ENCODE results near the gene SEMA3D.

DNA sequence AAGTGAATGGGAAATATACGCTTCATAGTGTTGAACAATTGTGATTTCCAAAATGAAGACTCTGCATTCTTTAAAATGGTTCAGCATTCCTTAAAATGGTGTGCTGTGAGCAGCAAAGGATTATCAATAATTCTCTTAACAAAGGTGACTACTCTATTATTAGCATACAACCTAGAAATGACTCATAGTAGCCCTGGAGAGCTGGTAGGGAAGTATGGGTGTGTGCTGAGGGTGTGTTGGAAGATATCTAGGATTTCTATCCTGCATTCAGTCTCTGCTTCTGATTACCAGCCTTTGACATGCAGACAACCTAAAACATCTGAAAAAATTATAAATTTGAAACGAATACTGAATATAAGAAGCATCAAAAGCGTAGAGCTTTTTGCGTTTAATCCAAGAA, 72.5 kb downstream of the SEMA3D start:
- TF ChIP-seq, protein P1, sequence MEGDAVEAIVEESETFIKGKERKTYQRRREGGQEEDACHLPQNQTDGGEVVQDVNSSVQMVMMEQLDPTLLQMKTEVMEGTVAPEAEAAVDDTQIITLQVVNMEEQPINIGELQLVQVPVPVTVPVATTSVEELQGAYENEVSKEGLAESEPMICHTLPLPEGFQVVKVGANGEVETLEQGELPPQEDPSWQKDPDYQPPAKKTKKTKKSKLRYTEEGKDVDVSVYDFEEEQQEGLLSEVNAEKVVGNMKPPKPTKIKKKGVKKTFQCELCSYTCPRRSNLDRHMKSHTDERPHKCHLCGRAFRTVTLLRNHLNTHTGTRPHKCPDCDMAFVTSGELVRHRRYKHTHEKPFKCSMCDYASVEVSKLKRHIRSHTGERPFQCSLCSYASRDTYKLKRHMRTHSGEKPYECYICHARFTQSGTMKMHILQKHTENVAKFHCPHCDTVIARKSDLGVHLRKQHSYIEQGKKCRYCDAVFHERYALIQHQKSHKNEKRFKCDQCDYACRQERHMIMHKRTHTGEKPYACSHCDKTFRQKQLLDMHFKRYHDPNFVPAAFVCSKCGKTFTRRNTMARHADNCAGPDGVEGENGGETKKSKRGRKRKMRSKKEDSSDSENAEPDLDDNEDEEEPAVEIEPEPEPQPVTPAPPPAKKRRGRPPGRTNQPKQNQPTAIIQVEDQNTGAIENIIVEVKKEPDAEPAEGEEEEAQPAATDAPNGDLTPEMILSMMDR (IDR thresholded peaks at IDR 0.05): no peak
- no peak for TF ChIP-seq POLR2A (IDR thresholded peaks at IDR 0.05)
